Mononuclear cell (primary cell): ENCODE results near the gene ELFN1. TPM values are rescaled to one million over a fixed set of nuclear protein-coding genes. Genes with fewer than 3 reads are reported as not detected.

Source experiments
- H3K27me3 ChIP-seq: 2 replicates; pipeline ENCODE4 v1.6.0; 2011; ENCODE audit warnings: low read length, control low read depth; ENCODE audit not compliant: insufficient read depth
- H3K4me1 ChIP-seq: 2 replicates; pipeline ENCODE4 v1.5.1; 2011; ENCODE audit warnings: mild to moderate bottlenecking, low read length, control low read depth; ENCODE audit not compliant: insufficient read depth
- H3K4me3 ChIP-seq: 2 replicates; pipeline ENCODE4 v1.5.1; 2011; ENCODE audit warnings: mild to moderate bottlenecking, low read length, moderate library complexity
- H3K9me3 ChIP-seq: 2 replicates; pipeline ENCODE4 v1.5.1; 2011; ENCODE audit warnings: low read depth, mild to moderate bottlenecking, control low read depth, low read length
- total RNA-seq: library from RNA; depleted of rRNA; stranded (reverse); fragments of >200 nt; gene quantifications from one replicate; pipeline ENCODE4 v1.2.3, GENCODE V29; 2012

The ELFN1 gene
- total RNA-seq, 1 donor, result under 0.01 TPM

DNA sequence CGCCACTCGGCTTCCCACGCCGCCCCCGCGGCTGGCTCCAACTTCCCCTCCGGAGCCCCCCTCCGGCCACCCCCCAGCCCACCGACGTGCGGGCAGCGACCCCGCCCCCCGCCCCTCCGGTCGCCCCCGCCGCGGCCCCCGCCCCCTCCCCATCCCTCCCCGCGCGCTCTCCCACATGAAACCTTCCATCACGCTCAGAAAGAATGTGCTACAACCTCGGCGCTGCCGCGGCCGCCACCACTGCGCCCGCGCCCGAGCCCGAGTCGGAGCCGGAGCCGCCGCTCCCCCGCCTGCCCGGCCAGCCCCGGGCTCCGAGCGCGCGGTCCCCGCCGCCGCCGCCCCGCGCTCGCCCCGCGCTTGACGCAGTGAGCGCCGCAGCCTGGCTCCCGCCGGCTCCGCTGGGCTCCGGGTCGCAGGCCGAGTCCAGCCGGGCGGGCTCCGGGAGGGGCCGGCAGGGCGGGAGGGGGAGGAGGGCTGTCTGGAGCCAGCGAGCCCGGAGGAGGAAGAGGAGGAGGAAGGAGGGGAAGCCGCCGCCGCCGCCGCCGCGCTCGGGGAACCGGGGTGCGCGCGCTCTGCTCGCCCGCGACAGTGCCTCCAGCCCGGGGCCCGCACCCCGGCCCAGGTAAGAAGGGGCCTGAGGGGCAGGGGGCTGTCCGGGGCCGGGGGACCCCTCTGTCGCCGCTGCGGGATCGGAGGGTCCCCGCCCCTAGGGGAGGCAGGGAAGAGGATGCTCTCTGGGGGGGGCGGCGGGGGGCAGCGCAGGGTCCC lies 4.3 kb upstream of the ELFN1 start:
- peaks cover 22% of the 10 kb centered on the region for H3K4me1 ChIP-seq
- H3K27me3 ChIP-seq, result peaks cover 50% of the 10 kb centered on the region
- H3K4me3 ChIP-seq, result no peak overlapping the region
- no peaks in the 10 kb centered on the region for H3K9me3 ChIP-seq

- Histone ChIP-seq H3K9me3 (no peaks in the 10 kb centered on the region), H3K4me3 (no peak overlapping the region), H3K27me3 (peaks cover 52% of the 10 kb centered on the region)
Observed at GRCh38 chr7:1666317-1666822, 3.7 kb upstream of the ELFN1 start.

DNA sequence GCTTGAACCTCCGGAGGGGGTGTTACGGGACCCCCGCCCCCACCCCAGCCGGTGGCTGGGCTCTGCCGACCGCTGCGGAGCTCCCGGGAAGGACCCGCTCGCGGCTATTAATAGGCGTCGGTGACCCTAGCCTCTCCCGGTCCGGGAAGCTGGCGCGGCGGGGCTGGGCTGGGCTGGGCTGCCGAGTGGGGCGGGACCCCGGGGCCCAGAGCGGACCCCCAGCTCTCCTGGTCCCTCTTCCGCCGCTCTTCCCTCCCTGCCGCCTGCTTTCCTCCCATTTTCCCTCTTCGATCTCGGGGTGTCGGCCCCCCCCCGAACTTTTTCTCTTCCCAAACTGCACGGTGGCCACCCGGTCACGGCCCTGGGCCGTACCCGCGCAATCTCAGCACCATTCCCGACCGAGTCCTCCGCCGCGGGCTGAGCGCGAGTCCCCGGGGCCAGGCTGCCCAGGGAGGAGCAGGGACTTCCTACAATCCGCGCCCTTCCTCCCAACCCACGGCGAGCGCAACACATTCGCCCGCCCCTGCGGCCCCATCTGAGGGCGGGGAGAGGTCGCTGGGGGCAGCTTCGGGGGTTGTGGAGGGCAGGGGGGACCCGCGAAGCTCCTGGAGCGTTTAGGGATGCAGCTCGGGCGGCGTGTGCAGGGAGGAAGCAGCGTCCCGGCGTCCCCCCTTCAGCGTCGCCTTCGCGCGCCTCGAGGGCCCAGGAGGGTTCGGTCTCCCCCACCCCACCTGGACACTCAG lies 3.1 kb upstream of the ELFN1 start:
- Histone ChIP-seq H3K4me3 (no peak overlapping the region), H3K9me3 (no peaks in the 10 kb centered on the region), H3K27me3 (peaks cover 51% of the 10 kb centered on the region), H3K4me1 (peaks cover 22% of the 10 kb centered on the region)

More at GRCh38 chr7:1666317-1666822, 3.7 kb upstream of the ELFN1 start:
- peaks cover 22% of the 10 kb centered on the region for H3K4me1 ChIP-seq

DNA sequence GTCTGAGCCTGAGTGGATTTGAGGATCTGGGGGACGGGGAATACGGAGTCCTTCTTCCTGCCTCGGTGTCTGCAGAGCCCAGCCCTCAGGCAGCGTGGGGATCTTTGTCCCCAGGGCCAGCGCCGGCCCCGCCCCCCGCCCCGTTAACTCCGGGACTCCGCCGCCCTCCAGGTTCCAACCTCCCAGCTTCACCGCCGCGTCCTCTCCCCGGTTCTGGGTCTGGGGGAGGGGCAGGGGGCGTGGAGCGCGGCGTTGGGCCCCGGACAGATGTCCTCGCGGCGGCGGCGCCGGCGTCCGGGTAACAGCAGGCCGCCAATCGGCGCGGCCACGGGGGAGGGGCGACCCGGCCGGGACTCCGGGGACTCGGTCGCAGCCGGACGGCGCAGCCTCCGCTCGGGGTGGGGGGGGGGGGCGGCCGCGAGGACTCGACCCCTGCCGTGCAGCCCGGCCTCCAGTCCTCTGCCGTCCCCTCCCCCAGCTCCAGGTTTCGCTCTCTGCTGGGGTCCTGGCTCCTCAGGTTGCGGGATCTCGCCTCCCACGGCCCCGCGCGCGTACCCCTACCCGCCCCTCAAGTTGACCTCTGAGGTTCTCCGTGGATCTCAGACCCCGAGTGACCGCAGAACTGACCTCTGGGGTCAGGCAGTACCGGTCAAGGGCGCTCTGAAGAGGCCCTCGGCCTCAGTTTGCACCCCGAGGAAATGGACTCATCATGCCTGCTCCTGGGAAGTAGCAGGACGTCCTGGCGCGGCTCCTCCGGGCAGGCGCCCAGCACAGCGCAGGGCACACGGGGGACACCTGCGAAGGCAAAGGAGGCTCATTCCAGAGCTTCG lies 2.3 kb upstream of the ELFN1 start:
- H3K9me3 ChIP-seq, result no peaks in the 10 kb centered on the region
- H3K27me3 ChIP-seq, result peaks cover 44% of the 10 kb centered on the region
- no peak overlapping the region for H3K4me3 ChIP-seq
- H3K4me1 ChIP-seq, result peaks cover 22% of the 10 kb centered on the region

- Histone ChIP-seq H3K4me3 (no peak overlapping the region), H3K27me3 (peaks cover 37% of the 10 kb centered on the region), H3K4me1 (peaks cover 22% of the 10 kb centered on the region), H3K9me3 (no peaks in the 10 kb centered on the region)
Observed at GRCh38 chr7:1668396-1669063, 1.5 kb upstream of the ELFN1 start.

- peaks cover 29% of the 10 kb centered on the region for H3K27me3 ChIP-seq
- H3K4me3 ChIP-seq, result no peak overlapping the region
Observed at GRCh38 chr7:1669064-1669951, 769 bp upstream of the ELFN1 start.

DNA sequence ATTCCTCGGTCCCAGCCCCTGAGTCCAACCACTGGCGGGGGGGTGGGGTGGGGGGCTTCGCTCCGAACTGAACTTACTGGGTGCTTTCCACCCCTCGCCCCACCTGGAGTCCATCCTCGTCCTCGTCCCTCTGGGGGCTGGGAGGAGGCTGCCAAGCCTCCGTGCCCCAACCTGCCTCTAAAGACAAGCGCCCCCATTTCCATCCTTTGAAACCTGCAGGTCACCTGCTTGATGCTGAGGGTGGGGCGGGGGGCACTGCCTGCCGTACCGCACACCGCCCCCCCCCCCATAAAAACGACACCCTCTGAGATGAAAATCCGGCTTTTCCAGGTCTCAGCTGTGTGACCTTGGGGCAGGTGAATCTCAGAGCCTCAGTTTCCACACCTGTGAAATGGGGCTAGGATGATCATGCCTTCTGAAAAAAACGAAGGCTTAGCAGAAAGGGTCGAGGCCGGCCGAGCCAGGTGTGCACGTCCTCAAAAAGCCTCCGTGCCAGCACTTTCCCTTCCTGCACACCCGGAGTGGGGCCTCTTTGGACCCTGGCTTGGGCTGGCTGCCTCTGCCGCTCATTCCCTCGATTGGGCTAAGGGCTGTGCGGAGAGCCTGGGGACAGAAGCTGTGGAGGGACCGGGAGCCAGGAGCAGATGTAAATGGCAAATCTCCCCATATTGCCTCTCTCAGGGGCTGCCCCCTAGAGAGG lies 967 bp downstream of the ELFN1 start:
- Histone ChIP-seq H3K4me3 (no peak overlapping the region), H3K9me3 (no peaks in the 10 kb centered on the region), H3K4me1 (peaks cover 13% of the 10 kb centered on the region), H3K27me3 (peaks cover 29% of the 10 kb centered on the region)

More at GRCh38 chr7:1669064-1669951, 769 bp upstream of the ELFN1 start:
- H3K4me1 ChIP-seq, result peaks cover 18% of the 10 kb centered on the region
- H3K9me3 ChIP-seq, result no peaks in the 10 kb centered on the region

DNA sequence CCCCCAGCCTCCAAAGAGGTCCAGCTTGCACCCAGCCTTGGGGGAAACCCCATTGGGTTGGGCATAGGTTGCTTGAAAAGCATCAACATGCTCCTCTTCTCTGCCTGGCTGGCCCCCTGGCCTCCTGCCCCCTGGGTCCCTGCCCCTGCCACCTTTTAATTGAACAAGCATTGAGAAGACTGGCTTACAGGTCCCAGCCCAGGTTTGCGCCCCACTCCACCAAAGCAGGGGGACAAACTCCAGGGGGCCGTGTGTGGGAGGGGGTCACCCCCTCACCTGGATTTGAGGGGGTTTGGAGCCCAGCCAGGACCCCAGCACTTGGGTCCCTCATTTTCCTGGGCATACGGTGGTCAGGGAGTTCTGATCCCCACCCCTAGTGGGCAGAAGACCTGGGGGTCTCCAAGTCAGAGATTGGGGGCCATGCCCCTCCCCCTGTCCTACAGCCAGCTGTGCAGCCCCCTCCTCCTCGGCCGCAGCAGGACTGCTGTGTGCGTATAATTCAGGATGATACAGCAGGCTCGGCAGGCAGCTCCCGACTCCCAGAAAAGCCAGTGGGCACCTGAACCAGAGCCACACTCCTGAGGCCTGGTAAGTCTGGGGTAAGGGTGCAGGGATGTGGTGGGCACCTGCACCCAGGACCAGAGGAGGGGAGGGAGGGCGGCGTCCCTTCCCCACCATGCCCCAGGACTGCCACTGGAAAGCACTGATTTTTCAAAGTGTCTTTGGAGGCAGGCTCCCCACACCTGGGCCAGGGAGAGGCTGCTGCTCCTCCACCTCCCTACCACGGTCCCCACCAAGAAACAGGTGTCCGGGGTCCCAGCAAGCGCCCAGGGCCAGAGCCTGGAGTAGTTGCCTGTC lies 1.7 kb downstream of the ELFN1 start:
- H3K27me3 ChIP-seq, result peaks cover 29% of the 10 kb centered on the region

DNA sequence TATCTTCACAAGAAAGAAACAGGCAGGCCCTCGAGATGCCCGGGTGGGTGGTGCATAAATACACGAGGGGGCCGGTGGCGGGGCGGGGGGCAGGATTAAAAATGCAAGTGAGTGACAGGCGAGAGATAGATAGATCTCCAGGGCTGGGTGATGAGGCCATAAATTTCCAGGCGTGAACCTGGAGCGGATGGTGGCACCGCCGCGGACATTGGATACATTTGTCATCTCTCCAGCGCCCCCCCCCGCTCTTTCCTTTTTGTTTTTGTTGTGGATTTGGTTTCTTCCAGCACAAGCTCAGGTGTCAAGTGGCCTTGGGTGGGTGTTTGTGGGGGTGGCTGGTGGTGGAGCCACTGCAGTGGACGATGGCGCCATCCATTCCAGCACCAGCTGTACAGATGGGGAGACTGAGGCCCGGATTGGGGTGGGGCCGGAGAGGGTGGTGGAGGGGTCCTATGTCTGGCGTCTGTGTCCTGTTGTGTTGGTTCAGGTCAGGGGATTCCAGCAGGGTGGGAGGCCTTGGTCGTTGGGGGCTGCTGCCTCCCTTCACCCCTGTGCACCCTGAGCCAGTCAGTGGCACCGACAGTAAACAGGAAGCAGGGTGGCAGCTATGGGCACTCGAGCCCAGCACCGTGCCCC lies 2.9 kb downstream of the ELFN1 start:
- Histone ChIP-seq H3K9me3 (no peaks in the 10 kb centered on the region), H3K4me1 (no peaks in the 10 kb centered on the region), H3K4me3 (no peak overlapping the region), H3K27me3 (peaks cover 23% of the 10 kb centered on the region)

More for the DNA sequence above, 1.7 kb downstream of the ELFN1 start:
- H3K4me3 ChIP-seq, result no peak overlapping the region
- H3K9me3 ChIP-seq, result no peaks in the 10 kb centered on the region
- H3K4me1 ChIP-seq, result peaks cover 7% of the 10 kb centered on the region

DNA sequence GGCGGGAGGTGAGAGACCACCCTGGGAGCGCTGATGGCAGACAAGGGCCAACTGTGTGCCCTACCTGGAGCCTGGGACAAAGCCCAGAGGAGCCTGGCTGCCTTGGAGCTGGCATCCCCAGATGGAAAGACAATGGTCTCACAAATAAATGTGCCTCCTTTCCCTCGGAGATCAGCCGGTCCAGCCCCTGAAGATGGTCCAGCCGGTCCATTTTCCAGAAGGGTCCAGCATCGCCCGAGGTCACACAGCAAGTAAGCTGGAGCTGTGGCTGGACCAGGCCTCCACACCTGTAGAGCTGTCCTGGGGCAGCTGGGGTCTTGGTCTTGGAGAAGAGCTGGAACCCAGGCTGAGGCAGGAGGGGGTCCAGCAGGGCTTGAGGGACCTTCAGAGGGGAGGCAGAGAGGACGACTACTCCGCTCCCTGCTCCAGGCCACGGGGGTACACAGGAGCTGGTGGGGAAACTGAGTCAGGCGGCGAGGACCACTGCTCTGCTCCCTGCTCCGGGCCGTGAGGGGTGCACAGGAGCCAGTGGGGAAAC lies 3.6 kb downstream of the ELFN1 start:
- Histone ChIP-seq H3K4me1 (no peaks in the 10 kb centered on the region), H3K4me3 (no peak overlapping the region), H3K9me3 (no peaks in the 10 kb centered on the region), H3K27me3 (peaks cover 16% of the 10 kb centered on the region)

- Histone ChIP-seq H3K4me1 (no peaks in the 10 kb centered on the region), H3K4me3 (no peak overlapping the region), H3K27me3 (peaks cover 11% of the 10 kb centered on the region), H3K9me3 (no peaks in the 10 kb centered on the region)
Observed at GRCh38 chr7:1674161-1675035, 4.3 kb downstream of the ELFN1 start.
